GM18511 (cell line): ENCODE measurements around the gene PIWIL1.

Source experiments
- ATAC-seq: cut with Tn5 transposase; IDR thresholded peaks from one replicate; pipeline ENCODE4 v1.9.1; 2021; ENCODE audit warnings: mild to moderate bottlenecking, moderate library complexity; ENCODE audit not compliant: unreplicated experiment

PIWIL1 gene

GRCh38 chr12:130336723-130337487, 782 bp upstream of the PIWIL1 start:
- no peak for ATAC-seq

- ATAC-seq, result no peak
These were observed 1.3 kb downstream of the PIWIL1 start for GRCh38 chr12:130338794-130339601.

- ATAC-seq, result no peak
These were observed 2.3 kb downstream of the PIWIL1 start for GRCh38 chr12:130339951-130340350.

- no peak for ATAC-seq
These were observed 4.8 kb downstream of the PIWIL1 start for GRCh38 chr12:130342442-130342841.

GRCh38 chr12:130342842-130343241, 5.2 kb downstream of the PIWIL1 start:
- ATAC-seq, result no peak

- ATAC-seq, result no peak
These were observed 6.8 kb downstream of the PIWIL1 start for GRCh38 chr12:130344529-130344928.

- no peak for ATAC-seq
These were observed 7.6 kb downstream of the PIWIL1 start for GRCh38 chr12:130345292-130345691.

- no peak for ATAC-seq
These were observed 9.9 kb downstream of the PIWIL1 start for GRCh38 chr12:130347588-130347987.

GRCh38 chr12:130350715-130351114, 13.0 kb downstream of the PIWIL1 start:
- no peak for ATAC-seq

- no peak for ATAC-seq
These were observed 13.6 kb downstream of the PIWIL1 start for GRCh38 chr12:130351326-130351725.

- no peak for ATAC-seq
These were observed 15.4 kb downstream of the PIWIL1 start for GRCh38 chr12:130353081-130353480.

GRCh38 chr12:130354407-130354806, 16.7 kb downstream of the PIWIL1 start:
- ATAC-seq, result no peak

- no peak for ATAC-seq
These were observed 18.5 kb downstream of the PIWIL1 start for GRCh38 chr12:130356222-130356621.

- ATAC-seq, result no peak
These were observed 19.6 kb downstream of the PIWIL1 start for GRCh38 chr12:130357241-130357640.

GRCh38 chr12:130357729-130358330, 20.1 kb downstream of the PIWIL1 start:
- ATAC-seq, result no peak

GRCh38 chr12:130362060-130362459, 24.4 kb downstream of the PIWIL1 start:
- no peak for ATAC-seq

GRCh38 chr12:130364578-130364977, 26.9 kb downstream of the PIWIL1 start:
- ATAC-seq, result no peak

GRCh38 chr12:130366159-130366558, 28.5 kb downstream of the PIWIL1 start:
- ATAC-seq, result no peak

GRCh38 chr12:130367003-130367402, 29.3 kb downstream of the PIWIL1 start:
- ATAC-seq, result no peak

GRCh38 chr12:130367523-130367922, 29.8 kb downstream of the PIWIL1 start:
- ATAC-seq, result no peak

- ATAC-seq, result no peak
These were observed 32.1 kb downstream of the PIWIL1 start for GRCh38 chr12:130369816-130370215.

GRCh38 chr12:130371296-130371695, 33.6 kb downstream of the PIWIL1 start:
- ATAC-seq, result no peak
